Right lobe of liver (tissue), 4 donors: ENCODE data around the gene EWSR1.

Experiments used
- POLR2A ChIP-seq: fragments of 450-650 bp; IDR thresholded peaks from one replicate; pipeline ENCODE4 v1.6.1; 2017; ENCODE audit warnings: antibody characterized with exemption, mild to moderate bottlenecking
- TF ChIP-seq, protein P1 (sequence below), 4 donors: fragments of 200-600 bp in 3 of 4; fragments of 450-650 bp in 1 of 4; IDR thresholded peaks; one replicate each; pipeline versions ENCODE4 v1.5.1 to v1.8.0; 2016 to 2022; ENCODE audit warnings: antibody characterized with exemption in 4 of 4, mild to moderate bottlenecking in 2 of 4
- donor health status: DM: no; HTN: no; CAD: no.
- donor health status: DM: no; HTN: no; CAD: no.
- donor health status: DM: no; HTN: yes; CAD: no.

DNA sequence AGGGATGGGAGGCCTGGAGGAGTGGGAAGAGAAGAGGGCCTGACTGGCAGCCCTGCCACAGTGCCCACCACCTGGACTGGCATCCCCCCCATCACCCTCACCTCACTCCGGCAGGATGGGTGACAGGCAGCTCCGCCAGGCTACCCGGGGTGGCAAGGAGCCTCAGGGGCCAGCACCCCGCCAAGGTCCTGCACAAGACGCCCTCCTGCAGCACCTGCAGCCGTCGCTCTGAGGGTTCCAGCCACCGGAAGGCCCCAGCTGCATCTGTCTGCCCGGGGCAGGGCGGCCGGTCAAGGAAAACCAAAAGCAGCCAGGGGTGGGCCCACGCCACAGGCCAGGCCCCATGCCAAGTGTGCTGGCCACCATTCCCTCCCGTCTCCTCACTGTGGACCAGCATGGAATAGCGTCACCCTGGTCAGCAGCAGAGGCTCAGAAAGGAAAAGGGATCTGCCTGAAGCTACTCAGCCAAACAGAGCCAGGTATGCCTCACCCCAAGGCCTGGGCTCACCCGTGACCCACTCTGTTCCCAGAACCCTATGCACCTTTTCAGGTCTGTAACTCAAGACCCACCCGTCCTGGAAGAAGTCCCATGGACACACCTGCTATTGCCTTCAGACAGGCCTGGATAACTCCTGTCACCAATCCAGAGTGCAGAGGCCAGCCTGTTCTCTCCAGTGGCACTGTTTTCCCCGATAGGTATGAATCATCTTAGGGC, 7.3 kb upstream of the EWSR1 start:
- TF ChIP-seq POLR2A = no peak
- TF ChIP-seq, protein P1, sequence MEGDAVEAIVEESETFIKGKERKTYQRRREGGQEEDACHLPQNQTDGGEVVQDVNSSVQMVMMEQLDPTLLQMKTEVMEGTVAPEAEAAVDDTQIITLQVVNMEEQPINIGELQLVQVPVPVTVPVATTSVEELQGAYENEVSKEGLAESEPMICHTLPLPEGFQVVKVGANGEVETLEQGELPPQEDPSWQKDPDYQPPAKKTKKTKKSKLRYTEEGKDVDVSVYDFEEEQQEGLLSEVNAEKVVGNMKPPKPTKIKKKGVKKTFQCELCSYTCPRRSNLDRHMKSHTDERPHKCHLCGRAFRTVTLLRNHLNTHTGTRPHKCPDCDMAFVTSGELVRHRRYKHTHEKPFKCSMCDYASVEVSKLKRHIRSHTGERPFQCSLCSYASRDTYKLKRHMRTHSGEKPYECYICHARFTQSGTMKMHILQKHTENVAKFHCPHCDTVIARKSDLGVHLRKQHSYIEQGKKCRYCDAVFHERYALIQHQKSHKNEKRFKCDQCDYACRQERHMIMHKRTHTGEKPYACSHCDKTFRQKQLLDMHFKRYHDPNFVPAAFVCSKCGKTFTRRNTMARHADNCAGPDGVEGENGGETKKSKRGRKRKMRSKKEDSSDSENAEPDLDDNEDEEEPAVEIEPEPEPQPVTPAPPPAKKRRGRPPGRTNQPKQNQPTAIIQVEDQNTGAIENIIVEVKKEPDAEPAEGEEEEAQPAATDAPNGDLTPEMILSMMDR (IDR thresholded peaks at IDR 0.05) = no peak
